Measurements from ENCODE around the gene CCM2.

CCM2 gene

DNA sequence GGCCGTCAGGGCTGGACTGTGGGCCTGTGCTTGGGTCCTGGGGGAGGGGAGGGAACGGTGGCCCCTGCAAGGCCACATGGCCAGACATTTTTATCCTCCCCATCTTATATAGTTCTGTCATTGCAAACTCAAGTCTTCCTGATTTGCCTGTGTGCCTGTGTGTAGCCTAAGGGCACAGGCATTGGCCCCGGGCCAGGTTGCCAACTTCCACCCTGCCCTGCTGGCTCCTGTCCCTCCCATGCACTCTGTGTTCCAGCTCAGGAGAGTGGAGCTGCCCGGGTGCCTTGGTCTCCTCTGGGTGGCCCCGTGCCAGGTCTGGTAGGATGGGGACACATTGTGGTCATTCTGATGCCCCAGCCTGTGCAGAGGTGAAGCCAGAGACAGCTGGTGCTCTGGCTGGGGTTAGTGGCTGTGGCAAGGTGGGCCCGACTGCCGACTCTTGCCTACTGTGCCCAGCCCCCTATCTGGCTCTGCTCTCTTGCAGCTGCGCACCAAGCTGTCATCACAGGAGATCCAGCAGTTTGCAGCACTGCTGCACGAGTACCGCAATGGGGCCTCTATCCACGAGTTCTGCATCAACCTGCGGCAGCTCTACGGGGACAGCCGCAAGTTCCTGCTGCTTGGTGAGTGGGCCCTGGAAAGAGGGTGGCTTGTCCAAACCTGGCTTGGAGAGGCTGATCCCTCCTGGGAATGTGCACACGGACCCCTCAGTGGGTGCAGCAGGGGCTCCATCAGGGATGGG is 74.0 kb downstream of the CCM2 start:
- TF ChIP-seq CTCF (IDR thresholded peaks at IDR 0.05; ENCODE audit: low read depth, low read length) = no peak

DNA sequence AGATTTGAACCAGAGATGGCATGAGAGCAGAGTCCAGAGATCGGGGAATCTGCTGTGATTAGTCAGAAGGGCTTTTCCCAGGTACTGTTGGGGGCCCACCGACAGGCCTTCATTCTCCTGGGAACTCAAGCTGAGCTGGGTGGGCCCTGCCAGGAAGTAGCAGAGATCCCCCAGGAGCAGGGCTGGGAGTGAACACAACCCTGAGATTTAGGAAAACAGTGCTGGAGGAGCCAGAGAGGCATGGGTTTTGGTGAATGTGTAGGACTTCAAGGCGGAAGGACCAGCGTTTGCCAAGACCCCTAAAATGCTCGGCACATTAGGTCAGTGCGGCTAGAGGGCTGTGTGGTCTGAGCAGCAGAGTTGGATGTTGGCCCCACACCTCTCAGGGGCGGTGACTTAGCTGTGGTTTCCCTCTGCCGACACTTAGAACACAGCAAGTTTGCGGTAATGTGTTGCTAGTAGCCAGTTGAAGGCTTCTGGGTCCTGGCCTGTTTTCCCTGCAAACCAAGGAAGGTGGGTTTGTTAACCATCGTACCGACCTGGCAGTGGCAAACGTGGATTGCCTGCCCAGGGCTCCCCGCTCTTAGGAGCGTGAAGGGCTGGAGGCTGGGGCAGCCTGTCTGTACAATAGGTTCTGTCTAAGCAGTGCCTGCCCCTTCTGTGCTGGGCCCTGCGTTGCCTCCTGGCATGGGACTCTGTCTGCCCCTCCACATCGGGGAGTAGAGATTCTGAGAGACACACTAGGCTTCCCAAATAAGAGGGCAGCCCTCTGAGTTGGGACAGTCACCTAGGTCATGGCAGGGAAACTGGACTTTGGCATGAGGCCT is 74.7 kb downstream of the CCM2 start:
- H3K4me3 ChIP-seq (ENCODE audit: low read depth, low read length) = no peak overlapping the region
- TF ChIP-seq CTCF (IDR thresholded peaks at IDR 0.05; ENCODE audit: low read depth, low read length) = no peak

More for the DNA sequence above, 74.0 kb downstream of the CCM2 start:
- no peak overlapping the region for H3K4me3 ChIP-seq (ENCODE audit: low read depth, low read length)

DNA sequence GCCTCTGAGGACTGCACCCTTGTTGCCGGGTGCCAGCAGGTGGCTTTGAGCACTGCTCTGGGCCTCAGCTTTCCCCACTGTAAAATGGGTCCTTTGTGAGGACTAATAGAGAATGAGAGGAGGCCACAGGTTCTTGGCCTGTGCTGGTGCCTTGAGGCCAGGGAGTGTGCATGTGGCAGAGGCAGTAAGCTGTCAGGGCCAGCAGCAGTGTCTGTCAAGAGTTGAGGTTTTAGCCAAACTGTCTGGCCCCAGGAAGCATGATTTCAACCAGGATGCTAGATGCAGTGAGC is 75.3 kb downstream of the CCM2 start:
- H3K4me3 ChIP-seq (ENCODE audit: low read depth, low read length) = no peak overlapping the region
- no peak for TF ChIP-seq CTCF (IDR thresholded peaks at IDR 0.05; ENCODE audit: low read depth, low read length)

DNA sequence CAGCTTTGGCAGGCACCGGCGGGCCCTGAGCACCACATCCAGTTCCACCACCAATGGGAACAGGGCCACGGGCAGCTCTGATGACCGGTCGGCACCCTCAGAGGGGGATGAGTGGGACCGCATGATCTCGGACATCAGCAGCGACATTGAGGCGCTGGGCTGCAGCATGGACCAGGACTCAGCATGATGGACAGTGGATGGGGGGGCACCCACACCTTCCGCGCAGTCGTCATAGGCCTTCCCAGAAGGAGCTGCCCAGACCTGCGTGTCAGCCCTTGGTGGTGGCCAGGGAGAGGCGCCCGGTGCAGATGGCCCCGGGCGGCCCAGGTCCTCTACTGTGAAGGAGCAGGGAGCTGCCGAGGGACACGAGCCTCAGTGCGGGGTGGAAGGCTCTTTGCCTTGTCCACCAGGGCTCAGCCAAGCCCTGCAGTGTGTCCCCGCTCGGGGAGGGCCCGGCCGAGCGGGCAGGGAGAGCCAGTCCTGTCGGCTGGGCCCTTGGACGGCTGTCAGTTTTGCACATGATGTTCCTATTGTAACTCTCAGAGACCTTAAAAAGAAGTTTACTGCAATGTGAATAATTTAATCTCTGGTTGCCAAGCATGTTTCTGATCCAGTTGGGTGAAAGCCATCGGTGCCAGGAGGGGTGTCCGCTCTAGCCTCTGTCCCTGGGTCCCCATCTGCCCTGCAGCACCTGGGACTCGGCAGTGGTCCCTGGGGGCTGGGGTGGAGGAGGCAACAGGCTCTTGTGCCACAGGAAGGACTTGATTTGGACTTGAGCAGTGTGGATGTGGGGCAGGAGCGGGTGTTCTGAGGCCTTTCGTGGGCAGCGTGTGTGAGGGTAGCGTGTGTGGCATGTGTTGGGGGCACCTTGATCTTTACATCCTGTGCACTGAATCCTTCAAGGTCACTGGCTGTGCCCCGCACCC is 76.1 kb downstream of the CCM2 start:
- H3K4me3 ChIP-seq (ENCODE audit: low read depth, low read length) = no peak overlapping the region
- no peak for TF ChIP-seq CTCF (IDR thresholded peaks at IDR 0.05; ENCODE audit: low read depth, low read length)

- H3K4me3 ChIP-seq (ENCODE audit: low read depth, low read length) = no peak overlapping the region
These were observed 76.9 kb downstream of the CCM2 start for GRCh38 chr7:45076946-45077345.

GRCh38 chr7:45077579-45077978 is 77.6 kb downstream of the CCM2 start:
- H3K4me3 ChIP-seq (ENCODE audit: low read depth, low read length) = no peak overlapping the region
- TF ChIP-seq CTCF (IDR thresholded peaks at IDR 0.05; ENCODE audit: low read depth, low read length) = no peak

More at GRCh38 chr7:45076946-45077345, 76.9 kb downstream of the CCM2 start:
- TF ChIP-seq CTCF (IDR thresholded peaks at IDR 0.05; ENCODE audit: low read depth, low read length) = no peak

All from WI38 (cell line).